Activated T-helper 1 cell treated with anti-CD3 and anti-CD28 coated beads, Interleukin-12 subunit alpha, Interleukin-12 subunit beta, Interleukin-2, Interleukin-4 antibody, amounts not matched to agents 30 ng/mL and 10 ng/mL and 1 ng/mL, durations not matched to agents 14 hours and 24 hours and 36 hours (primary cell): ENCODE results near the gene GMEB1. TPM values are rescaled to one million over a fixed set of nuclear protein-coding genes. Genes with fewer than 3 reads are reported as not detected.

Source experiments
- DNase-seq: peaks from one replicate; pipeline ENCODE4 v3.0.0; 2021; ENCODE audit warnings: low spot score
- H3K27ac Mint-ChIP-seq: one replicate; pipeline ENCODE4 v1.8.0; 2021; ENCODE audit warnings: mild to moderate bottlenecking, mixed read lengths
- H3K27me3 Mint-ChIP-seq: one replicate; pipeline ENCODE4 v1.8.0; 2022; ENCODE audit warnings: mild to moderate bottlenecking, moderate library complexity, mixed read lengths; ENCODE audit not compliant: insufficient read depth
- H3K36me3 Mint-ChIP-seq: one replicate; pipeline ENCODE4 v1.8.0; 2021; ENCODE audit warnings: low read depth, mixed read lengths
- H3K4me1 Mint-ChIP-seq: one replicate; pipeline ENCODE4 v1.8.0; 2021; ENCODE audit warnings: low read depth, mixed read lengths
- H3K4me3 Mint-ChIP-seq: one replicate; pipeline ENCODE4 v1.8.0; 2021; ENCODE audit warnings: mild to moderate bottlenecking, moderate library complexity, mixed read lengths
- H3K9me3 Mint-ChIP-seq: one replicate; pipeline ENCODE4 v1.8.0; 2021; ENCODE audit warnings: mixed read lengths
- intact Hi-C: fragments of 100-400 bp; cut with micrococcal nuclease; formaldehyde crosslinking; loops from one replicate; pipeline ENCODE4 v1.15.1; 2024
- total RNA-seq: library from RNA; stranded (reverse); gene quantifications from 2 replicates; pipeline ENCODE4 v1.2.3, GENCODE V29; 2022

The GMEB1 gene
- total RNA-seq, 1 donor from 2014 or later: 27.2 TPM

DNA sequence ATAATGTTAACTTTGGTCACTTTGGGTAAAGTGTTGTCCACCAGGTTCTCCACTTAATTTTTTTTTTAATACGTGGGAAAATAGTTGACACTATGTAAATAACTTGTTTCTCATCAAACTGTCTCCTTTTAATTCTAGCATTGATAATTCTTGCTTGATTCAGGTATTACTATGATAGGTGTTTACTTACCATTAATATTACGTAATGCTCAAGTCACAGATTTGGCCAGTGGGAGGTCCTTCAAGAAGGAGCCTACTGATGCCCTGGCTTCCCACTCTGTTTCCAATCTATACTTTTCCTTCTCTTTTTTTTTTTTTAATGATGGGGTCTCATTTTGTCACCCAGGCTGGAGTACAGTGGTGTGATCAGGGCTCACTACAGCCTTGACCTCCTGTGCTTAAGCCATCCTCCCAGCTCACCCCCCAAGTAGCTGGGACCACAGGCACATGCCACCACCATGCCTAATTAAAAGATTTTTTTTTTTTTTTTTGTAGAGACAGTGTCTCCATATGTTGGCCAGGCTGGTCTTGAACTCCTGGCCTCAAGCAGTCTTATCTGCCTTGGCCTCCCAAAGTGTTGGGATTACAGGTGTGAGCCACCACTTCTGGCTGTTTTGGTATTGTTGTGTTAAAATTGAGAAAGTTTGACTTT is 98.1 kb downstream of the GMEB1 start:
- intact Hi-C loops: no loop called here
- no peak for DNase-seq
- H3K36me3 Mint-ChIP-seq: peaks cover 19% of the 10 kb centered on the region
- H3K27me3 Mint-ChIP-seq: no peaks in the 10 kb centered on the region
- no peak overlapping the region for H3K4me3 Mint-ChIP-seq
- H3K9me3 Mint-ChIP-seq: no peaks in the 10 kb centered on the region
- H3K4me1 Mint-ChIP-seq: peaks cover 9% of the 10 kb centered on the region
- no peak overlapping the region for H3K27ac Mint-ChIP-seq

Other genes with a start within 250 kb of the GMEB1 start
- 130 and 135 TPM in 2 replicates for gene RCC1, start 162.7 kb upstream of the GMEB1 start, total RNA-seq
- gene TRNAU1AP, start 115.7 kb upstream of the GMEB1 start, total RNA-seq: 40.2 and 41.0 TPM in 2 replicates
- gene RAB42, start 76.5 kb upstream of the GMEB1 start, total RNA-seq: 0.27 TPM in 1 of 2 replicates, not detected in the other
- 32.8 and 33.9 TPM in 2 replicates for gene TAF12, start 25.7 kb upstream of the GMEB1 start, total RNA-seq
- not detected in 2 replicates for gene RNU11, start 20.2 kb upstream of the GMEB1 start, total RNA-seq
- gene YTHDF2, start 68.2 kb downstream of the GMEB1 start, total RNA-seq: 91.7 and 94.9 TPM in 2 replicates
- gene OPRD1, start 143.4 kb downstream of the GMEB1 start, total RNA-seq: 0.05 TPM in 1 of 2 replicates, not detected in the other
- gene EPB41, start 245.8 kb downstream of the GMEB1 start, total RNA-seq: 70.0 and 74.9 TPM in 2 replicates